Measurements from ENCODE around the gene FOXN1.

GRCh38 chr17:28576758-28577465 is 70.8 kb downstream of the FOXN1 start, which contains the start of gene ALDOC:
- TF ChIP-seq JUN (CRISPR knock-in tag; IDR thresholded peaks at IDR 0.05) (no peak), NR3C1 (CRISPR knock-in tag; conservative IDR thresholded peaks at IDR 0.05; ENCODE audit: low read depth) (no peak)
- TF ChIP-seq, protein P1, sequence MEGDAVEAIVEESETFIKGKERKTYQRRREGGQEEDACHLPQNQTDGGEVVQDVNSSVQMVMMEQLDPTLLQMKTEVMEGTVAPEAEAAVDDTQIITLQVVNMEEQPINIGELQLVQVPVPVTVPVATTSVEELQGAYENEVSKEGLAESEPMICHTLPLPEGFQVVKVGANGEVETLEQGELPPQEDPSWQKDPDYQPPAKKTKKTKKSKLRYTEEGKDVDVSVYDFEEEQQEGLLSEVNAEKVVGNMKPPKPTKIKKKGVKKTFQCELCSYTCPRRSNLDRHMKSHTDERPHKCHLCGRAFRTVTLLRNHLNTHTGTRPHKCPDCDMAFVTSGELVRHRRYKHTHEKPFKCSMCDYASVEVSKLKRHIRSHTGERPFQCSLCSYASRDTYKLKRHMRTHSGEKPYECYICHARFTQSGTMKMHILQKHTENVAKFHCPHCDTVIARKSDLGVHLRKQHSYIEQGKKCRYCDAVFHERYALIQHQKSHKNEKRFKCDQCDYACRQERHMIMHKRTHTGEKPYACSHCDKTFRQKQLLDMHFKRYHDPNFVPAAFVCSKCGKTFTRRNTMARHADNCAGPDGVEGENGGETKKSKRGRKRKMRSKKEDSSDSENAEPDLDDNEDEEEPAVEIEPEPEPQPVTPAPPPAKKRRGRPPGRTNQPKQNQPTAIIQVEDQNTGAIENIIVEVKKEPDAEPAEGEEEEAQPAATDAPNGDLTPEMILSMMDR (IDR thresholded peaks at IDR 0.05): no peak

Data from WTC11 (cell line).